DMS 273 treated with DMSO at 0.1 percent for 48 hours (cell line): ENCODE measurements around the gene TRIM67.
"Not testable (repeated sequence)": the region's sequence is repeated elsewhere in the genome, so short reads cannot be mapped to it uniquely, and the experiment has no call there.

Experiments
- DNase-seq: peaks from one replicate; lab custom pipeline; 2025; lab: John Stamatoyannopoulos, UW

TRIM67 gene

DNA sequence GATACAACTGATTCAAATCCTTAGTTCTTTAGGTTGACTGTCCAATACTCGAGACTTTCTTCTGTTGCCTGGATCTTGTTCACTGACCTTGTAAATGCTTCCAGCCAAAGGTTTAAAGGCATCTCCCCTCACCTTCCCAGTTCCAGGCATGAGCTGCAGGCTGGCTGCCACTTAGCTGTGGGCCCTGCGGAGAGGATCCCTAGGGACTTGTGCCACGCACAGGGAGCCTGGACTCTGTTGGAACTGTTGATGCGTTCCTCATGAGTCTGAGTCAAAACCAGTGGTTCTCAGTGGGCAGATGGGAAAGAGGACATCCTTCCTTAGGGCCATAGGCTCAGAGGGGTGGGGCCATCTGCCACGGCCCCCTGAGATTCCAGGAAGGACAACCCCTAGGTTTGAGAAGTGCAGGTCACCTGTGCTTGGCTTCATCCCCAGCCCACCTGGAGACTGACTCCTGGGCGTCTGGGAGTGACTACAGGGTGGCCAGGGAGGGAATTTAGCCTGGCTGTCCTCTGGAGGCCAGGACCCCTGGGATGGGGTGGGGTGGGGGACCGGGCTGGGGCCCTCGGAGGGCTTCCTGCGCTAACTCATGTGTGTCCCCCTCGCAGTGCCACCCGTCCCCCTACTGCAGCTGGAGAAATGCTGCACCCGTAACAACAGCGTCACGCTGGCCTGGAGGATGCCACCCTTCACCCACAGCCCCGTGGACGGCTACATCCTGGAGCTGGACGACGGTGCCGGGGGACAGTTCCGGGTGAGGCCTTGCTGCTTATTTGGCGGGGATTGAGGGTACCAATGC, 41.6 kb downstream of the TRIM67 start:
- no peak for DNase-seq

DNA sequence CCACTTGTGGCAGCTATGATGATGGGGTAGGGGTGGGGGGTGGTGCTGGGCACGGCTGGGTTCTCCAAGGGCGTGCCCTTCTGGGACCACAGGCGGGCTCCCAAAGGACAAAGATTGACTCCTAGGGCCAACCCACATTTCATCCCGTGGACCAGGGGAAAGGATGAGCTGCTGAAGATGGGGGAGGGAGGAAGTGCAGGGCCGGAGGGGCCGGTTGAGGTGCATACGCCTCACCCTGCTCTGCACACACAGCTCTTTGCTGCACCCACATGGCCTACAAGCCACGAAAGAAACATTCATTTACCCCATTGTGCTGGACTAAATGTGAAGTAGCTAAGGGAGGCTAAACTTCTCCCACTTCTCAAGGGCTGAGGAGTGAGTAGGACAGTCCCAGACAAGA, 45.0 kb downstream of the TRIM67 start:
- no peak for DNase-seq

DNA sequence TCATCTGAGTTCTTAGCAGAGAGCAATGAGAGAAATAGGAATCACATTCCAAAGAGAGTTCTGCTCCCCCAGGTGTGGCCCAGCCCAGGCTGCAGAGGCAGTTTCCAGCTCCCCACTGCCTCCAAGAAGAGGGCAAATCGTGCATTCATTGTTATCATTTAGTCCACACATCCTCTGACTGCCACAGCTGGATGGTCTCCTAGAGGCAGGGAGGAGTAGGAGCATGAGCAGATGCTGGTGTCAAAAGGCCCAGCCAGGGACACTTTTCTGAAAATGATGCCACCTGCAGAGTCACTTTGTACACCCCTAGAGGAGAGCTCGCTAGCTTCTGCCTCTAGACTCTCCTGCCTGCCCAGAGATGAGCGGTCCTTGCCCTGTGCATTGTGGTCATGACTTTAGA, 45.6 kb downstream of the TRIM67 start:
- DNase-seq = no peak

DNA sequence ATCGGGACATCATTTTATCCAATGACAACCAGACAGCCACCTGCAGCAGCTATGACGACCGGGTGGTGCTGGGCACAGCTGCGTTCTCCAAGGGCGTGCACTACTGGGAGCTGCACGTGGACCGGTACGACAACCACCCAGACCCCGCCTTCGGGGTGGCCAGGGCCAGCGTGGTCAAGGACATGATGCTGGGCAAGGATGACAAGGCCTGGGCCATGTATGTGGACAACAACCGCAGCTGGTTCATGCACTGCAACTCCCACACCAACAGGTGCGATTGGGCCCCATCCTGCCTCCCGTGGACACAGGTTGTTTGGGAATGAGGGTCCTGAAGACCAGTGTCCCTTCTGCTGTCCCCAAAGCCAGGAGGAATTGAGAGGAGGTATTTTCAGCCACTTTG, 47.1 kb downstream of the TRIM67 start:
- DNase-seq = no peak

DNA sequence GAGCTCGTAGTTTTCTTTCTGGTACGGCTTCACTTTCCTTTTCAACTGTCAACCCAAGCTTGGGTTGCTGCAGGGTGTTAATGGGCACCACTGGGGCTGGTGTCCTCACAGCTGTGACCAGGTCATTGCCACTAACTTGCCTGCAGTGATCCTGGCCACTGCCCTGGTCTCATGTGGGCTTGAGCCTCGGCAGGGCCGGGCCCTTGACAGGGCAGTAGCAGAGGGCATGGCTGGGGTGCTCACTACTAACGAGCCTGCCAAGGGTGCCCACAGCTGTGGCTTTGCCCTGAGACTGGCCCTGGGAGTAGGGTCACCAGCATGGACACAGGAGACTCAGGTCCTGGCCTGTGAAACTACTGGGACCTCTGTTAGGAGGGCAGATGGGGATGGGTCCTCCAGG, 47.7 kb downstream of the TRIM67 start:
- DNase-seq = no peak

DNA sequence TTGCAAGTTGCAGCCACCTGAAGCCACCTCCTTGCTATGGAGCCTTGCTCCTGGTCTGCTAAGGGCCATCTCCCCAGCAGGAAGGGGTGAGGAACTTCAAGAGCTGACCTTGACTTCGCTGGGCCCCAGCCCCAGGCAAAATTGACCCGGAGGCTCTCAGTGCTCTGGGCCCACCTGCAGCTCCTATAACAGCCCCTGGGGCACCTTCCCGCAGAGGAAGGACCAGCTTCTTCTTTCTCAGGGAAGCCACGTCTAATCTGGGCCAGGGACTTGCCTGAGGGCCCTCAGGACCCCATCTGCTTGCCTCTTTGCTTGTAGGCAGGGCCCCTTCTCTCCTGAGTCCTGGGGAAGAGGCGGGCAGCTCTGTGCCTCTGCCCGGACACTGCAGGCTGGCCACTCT, 48.3 kb downstream of the TRIM67 start:
- DNase-seq = no peak

DNA sequence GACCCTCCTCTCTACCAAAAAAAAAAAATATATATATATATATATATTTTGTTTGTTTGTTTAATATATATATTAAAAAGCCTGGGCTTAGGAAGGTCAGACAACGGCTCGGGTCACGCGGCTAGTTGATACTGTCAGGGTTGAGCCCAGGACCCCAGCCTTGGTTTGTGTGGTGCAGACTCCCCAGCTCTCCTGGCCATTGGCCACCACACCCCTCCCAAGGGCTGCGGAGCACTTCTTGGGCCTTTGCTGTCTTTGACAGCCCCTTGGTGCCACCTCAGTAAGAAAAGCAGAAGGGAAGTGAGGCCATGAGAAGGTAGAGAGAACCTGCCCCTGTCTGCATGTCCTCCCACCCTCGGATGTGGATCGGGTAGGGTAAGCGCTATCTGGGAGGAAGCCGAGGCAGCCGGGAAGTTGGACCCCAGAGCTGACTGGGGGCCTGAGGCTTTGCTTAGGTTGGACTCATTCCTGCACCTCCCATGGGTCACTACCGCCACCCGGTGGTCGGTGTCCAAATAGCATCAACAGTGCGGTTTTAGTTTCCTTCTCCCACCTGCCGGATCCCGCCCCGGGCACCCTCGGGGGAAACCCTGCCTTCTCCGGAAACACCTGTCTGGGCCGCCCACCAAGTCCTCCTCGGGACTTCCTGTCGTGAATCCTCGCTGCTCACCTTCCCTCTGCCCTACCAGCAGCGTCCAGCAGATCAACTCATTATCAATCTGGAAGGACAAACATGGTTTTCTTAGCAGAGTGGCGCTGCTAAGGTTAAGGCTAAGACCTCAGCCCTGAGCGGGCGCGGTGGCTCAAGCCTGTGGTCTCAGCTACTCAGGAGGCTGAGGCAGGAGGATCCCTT, 49.4 kb downstream of the TRIM67 start:
- no peak for DNase-seq

DNA sequence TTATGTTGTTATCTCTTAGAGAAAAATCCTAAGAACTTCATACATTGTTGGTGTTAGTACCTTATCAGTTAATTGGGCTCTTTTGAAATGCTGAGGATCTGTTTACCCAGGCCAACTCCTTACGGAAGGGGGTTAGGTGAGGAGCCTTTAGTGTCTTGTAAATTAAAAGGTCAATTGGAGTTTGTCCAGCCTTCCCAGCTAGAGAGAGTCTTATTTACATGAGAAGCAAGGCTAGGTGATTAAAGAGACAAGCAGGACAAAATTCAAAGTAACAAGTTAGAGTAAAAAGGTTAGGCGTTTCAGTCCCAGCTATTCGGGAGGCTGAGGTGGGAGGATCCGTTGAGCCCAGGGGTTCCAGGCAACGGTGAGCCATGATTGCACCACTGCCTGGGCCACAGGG, 50.4 kb downstream of the TRIM67 start:
- not testable (repeated sequence) for DNase-seq

DNA sequence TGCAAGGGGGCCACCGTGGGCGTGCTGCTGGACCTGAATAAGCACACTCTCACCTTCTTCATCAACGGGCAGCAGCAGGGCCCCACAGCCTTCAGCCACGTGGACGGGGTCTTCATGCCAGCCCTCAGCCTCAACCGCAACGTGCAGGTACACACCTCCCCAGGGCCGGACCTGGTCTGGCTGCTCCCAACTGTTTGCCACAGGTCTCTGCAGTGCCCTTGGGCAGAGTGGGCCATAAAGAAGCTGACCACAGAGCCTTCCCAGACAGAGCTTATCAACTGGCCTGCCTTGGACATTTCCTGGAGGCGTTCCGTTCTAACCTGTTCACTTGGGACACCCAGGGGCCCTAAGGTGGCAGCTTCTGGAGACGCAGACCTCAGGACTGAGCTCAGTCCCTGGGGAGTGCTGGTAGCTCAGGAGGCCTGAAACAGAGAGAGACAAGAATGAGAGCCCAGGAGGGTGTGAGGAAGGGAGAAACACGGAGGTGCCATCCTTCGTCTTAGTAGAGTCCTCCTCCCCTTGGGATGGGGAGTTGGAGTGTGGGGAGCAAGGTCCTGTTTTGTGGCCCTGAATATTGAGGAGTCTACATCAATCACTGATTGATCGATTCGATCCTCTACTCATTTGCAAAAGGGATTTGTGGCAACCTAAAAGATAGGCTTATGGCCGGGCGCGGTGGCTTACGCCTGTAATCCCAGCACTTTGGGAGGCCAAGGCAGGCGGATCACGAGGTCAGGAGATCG, 52.1 kb downstream of the TRIM67 start:
- no peak for DNase-seq

DNA sequence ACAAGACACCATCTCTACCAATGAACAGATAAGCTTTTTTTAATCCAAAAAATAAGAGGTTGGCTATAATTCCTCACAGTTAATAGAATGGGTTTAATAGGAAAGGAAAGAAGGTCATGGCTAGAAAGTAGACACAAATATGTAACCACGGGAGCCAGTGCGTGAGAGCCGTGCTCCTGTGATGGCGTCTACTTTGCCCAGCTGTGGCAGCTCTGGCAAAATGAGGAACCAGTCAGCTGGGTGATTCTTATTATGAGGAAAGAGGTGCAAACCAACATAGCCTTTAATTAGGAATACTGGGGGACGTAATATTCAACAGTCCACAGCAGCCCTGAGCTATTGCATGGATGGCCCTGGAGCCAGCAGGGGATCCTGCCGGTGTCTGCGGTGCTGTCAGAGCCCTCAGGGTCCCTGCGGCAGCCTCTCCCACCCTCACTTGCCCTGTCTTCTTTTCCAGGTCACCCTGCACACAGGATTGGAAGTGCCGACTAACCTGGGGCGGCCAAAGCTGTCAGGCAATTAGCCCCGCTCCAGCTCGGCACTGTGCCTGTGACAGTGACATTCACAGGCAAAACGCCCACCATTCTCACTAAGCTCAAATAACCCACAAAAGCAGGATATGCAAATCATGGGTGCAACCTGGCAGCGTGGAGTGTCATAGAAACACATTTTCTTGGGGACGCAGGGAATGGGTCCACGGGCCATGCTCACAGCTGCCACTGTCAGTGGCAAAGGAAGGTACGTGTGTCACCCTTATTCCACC, 53.2 kb downstream of the TRIM67 start:
- no peak for DNase-seq

DNA sequence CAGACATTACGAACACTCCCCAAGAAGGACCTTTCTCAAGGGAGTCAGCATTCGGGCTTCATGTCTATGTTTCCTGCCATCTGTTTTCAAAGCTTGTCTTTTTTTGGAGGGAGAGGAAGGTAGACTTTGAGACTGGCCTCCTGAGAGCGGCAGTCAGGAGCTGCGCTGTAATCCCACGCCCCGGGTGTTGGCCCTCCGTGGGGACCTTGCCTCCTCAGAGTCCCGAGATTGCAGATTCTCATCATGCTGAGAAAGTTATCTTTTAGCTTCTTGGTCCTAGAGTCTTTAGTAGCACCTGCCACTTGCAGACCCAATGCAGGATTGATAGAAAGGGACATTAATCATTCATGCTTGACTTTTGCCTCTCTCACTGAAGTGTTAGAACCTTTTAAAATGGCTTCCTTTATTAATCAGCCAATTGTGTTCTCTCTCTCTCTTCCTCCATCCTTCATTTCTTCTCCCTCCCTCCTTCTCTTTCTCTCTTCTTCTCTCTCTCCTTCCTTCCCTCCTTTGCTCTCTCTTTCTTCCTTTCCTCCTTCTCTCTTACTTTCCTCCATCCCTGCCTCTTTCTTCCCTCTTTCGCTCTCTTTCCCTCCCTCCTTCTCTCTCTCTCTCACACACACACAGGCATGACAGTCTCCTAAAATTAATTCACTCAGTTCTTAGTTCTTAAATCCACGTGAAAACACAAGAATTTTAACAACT, 54.0 kb downstream of the TRIM67 start:
- DNase-seq = no peak

DNA sequence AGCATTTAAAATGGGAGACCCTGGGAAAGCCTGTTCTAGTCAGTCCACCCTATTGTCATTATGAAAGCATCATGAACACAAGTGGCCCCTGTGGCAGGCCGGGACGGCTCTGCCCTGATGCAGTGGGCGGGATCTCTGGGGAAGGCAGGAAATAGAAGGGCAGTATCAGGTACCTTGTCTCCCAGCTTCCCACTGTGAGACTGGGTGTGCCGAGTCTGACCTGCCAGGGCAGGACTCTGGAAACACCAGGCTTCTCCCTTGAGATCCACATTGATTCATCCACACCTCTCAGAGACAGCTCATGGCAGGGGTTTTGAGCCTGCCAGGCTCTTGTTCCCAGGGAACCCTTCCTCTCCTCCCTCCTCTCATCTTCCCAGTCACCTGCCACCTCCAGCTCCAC, 54.6 kb downstream of the TRIM67 start:
- no peak for DNase-seq

DNA sequence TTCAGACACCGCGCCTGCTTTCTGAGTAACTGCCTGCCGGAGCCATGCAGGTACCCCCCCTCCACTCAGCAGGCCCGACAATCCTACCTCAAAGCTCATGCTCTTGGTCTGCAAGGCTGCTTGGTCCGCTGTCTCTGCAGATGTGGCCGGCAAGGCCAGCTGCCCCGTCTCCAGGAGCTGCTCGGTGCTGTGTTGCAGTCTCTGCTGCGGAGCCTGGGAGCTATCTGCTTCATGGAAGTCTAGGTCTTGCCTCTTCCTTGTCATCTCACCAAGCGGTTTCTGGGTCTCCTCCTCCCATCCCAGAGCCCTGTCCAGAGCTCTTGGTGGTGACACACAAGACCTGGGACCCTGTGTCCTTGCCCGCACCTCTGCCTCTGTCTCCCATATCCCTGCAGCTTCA, 55.2 kb downstream of the TRIM67 start:
- no peak for DNase-seq

DNA sequence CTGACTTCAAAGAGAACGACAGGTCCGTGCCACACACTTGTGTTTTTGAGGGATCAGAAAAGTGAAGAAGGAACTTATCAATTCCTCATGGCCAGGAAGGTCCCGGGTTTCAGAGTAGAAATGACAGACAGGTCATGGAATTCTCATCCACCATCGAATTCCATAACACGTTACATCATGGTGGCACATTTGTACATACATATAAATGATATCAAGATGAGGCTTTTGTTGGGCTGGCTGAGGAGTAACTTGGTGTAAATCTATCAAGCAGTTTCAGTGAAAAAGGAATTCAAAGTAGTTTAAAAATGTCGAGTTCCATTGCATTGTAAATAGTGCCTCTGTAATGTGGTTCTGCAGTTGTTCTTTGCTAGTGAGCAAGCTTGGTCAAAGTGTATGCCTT, 56.2 kb downstream of the TRIM67 start:
- no peak for DNase-seq

DNA sequence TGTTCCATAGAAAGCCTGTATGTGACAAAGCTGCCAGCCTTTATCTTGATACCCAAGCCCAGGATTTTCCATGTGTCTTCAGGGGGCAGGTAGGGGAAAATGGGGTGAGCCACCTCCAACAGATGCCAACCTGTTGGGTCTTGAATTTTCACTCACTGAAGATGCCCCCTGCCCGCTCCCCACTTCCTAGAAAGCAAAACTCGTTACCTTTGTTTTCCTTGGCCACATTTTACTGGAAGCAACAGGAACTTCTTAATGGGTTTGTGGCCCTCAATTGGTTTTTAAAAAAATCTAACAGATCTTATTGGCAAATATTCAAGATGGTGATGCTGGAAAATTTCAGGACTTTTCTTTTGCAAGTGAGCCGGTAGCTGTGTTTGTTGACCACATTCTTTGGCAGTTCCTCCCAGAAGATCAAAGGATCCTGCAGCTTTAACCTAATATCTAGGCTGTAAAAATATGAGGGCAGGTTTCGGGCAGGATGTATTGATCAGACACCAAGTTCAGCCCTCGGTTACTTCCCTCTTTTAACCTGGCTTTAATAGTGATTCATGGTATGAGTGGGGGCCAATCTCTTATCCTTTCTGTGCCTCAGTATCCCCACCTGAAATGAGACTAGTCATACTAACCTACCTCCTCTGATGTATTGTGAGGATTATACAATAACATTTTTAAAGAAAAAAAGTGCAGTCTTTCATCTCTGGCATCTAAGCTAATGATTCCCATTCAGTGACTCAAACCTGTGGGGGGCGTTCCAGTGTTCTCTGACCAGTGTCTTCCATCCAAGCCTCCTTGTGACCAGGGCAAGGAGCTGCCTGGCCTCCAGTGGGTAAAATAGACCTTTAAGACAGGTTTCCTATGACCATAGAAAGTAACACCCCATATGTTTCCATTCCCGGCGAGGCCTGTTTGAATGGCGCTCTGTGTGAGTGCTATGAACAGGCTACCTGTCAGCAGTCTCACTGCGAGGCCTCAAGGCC, 57.9 kb downstream of the TRIM67 start:
- DNase-seq = no peak

DNA sequence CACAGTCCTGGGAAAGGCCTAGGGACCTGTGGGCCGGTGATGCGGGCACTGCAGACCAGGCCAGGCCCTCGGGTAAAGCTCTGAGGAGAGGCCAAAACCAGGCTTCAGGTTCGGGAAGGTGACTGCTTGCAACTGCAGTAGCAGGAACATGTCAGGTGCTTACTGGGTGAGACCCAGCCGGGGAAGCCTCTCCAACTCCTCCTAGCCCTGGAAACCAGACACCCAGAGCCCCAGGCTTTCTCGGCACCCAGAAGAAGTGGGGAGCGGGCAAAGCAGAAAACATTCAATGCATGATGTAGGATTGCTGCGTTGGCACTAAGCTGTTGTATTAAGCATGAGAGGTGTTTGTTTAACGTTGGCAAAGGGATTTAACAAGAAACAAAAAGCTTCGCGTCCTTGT, 58.9 kb downstream of the TRIM67 start:
- no peak for DNase-seq

DNA sequence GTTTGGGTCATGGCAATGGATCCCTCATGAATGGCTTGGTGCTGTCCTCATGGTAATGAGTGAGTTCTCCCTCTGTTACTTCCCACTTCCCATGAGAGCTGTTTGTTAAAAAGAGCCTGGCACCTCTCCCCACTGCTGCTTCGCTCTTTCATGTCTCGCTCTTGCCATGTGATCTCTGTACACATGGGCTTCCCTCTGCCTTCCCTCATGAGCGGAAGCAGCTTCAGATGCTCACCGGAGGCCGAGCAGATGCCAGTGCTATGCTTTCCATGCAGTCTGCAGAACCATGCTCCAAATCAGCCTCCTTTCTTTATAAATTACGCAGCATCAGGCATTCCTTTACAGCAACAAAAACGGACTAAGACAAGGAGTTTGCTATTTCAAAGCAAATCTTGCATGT, 64.3 kb downstream of the TRIM67 start:
- no peak for DNase-seq

DNA sequence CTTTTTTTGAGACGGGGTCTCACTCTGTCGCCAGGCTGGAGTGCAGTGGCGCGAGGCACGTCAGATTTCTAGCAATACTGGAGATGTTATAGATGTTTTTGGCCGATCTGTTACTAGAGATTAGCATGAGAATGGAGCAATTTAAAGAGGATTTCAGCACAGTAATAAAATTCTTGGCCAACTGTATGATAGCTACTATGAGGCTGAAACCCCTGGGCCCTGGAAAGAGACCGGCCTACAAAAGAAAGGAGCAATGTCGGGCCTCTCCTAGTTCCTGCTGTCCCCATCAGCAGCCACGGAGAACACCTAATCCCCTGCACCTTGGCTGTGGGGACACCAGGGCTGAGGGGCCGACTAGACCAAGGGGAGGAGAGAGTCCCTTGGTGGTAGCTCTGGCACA, 69.7 kb downstream of the TRIM67 start:
- no peak for DNase-seq

DNA sequence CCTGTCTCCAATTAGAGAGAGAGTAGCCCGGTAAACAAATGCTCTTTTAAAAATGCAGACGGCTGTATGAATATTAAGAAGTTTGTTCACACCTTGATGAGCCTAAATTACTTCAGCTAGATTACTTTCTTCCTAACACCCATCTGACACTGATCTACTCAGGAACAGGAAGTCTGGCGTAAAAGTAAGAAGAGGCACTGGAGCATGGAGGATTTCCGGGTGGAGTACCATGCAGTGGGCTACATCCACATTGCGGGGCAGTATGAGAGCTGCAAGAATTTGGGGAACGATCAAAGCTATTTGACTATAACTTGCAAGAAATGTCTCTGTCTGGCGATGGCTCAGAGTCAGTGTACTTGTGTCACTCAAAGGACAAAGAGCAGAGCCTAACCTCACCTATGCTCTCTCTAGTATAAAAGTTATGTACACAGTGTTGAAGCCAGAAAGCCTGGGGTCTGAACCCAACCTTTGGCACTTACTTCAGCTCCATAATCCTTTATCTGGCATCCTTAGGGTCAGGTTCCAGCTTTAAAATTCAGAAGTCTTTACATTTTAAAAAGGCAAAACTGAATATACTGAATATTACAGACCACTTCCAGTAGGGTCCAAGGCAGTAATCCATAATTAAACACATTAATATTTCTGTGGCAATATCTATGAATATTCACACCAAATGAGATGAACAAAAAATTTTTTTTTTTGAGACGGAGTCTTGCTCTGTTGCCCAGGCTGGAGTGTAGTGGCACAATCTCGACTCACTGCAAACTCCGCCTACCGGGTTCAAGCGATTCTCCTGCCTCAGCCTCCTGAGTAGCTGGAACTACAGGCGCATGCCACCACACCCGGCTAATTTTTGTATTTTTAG, 71.2 kb downstream of the TRIM67 start:
- DNase-seq = no peak
